Stimulated activated naive CD4-positive, alpha-beta T cell treated with Interleukin-2 at 50 U/mL for 16 hours (primary cell): Measurements from ENCODE around the gene GNB1.
A peak's percentile ranks its signal among the peaks of the same experiment; 100 is the strongest.
"Not testable (repeated sequence)": the region's sequence is repeated elsewhere in the genome, so short reads cannot be mapped to it uniquely, and the experiment has no call there.

Experiments used
- DNase-seq: peaks from one replicate; lab custom pipeline; 2025; lab: John Stamatoyannopoulos, UW

The GNB1 gene

GRCh38 chr1:1889847-1890505 lies 911 bp downstream of the GNB1 start:
- DNase-seq, result peak; percentile 42

DNA sequence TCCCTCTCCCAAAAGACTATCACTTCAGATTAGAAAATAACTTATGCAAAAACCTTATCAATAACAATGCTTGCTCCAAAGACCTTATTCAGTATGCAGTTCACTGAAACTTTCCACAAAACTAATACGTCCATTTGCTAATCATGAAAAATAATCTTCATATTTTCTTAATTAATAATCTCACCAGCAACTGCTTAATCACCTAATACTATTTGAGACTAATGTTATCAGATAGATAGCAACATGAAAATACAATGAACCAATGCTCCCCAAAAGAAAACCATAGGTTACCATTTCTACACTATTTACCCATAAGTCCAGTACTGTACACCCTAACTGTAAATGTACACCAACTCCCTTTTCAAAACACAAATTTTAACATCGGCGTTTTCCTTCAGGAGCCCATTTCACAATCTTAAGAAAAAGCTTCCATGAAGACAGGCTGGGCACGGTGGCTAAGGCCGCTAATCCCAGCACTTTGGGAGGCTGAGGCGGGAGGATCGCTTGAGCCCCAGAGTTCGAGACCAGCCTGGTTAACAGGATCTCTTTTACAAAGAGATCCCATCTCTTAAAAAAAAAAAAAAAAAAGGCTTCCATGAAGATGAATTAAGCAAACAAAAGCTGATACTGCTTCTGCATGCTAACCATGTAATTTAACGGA lies 1.7 kb downstream of the GNB1 start:
- no peak for DNase-seq

DNA sequence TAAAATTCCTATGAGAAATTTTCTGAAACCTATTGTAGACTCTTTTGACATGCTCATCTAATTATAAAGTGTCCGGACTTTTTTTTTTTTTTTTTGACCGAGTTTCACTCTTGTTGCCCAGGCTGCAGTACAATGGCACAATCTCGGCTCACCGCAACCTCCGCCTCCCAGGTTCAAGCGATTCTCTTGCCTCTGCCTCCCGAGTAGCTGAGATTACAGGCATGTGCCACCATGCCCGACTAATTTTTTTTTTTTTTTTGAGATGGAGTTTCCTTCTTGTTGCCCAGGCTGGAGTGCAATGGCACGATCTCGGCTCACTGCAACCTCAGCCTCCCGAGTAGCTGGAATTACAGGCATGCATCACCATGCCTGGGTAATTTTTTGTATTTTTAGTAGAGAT lies 7.0 kb downstream of the GNB1 start:
- not testable (repeated sequence) for DNase-seq

GRCh38 chr1:1883092-1883873 lies 7.6 kb downstream of the GNB1 start:
- DNase-seq, result no peak

DNA sequence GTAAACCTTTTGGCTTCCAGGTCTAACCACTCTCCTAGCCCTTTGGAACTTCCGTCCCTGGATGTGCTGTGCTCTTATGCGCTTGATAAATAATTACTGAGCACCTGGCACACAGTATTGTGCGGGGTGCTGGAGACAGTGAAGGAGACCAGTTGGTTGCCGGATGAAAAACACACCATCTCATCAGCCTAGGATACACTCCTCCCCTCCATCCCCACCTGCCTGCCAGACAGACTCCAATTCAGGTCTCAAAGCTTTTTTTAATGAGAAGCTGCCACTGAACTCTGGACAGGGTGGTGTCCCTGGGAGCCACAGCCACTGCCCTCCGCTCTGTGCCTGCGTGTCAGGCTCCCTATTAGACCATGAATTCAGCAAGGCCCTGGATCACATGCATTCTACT lies 9.2 kb downstream of the GNB1 start:
- DNase-seq, result no peak

GRCh38 chr1:1880617-1881312 lies 10.1 kb downstream of the GNB1 start:
- DNase-seq, result no peak

DNA sequence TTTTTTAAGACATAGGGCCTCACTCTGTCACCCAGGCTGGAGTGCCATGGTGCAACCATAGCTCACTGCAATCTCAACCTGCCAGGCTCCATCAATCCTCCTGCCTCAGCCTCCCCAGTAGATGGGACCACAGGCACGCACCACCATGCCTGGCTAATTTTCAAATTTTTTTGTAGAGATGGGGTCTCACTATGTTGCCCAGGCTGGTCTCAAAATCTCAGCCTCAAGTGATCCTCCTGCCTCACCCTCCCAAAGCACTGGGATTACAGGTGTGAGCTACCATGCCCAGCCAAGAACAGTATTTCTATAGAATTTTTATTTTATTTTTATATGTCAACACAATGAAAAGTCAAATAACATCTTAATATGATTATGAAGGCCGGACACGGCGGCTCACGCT lies 10.9 kb downstream of the GNB1 start:
- no peak for DNase-seq

- DNase-seq, result no peak
Observed at GRCh38 chr1:1877865-1878436, 12.9 kb downstream of the GNB1 start.

DNA sequence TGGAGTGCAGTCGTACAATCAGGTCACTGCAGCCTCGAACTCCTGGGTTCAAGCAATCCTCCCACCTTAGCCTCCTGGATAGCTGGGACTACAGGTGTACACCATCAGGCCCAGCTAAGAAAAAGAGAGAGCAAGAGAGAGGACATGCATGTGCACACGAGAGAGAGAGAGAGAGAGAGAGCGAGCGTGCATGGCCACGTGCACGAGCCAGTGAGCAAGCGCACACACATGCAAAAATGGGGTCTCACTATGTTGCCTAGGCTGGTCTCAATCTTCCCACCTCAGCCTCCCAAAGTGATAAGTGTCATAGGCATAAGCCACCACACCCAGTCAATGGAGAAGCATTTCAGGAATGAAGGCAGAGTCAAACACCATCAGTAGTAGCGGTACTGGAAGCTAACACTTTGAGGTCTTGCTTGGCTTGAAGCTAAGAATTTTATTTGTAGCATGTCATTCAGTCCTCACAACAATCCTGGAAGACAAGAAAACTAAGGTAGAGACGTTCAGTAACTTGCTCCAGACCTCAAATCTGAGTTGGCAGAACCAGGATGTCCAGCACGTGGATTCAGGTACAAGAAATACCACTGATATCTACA lies 14.5 kb downstream of the GNB1 start:
- DNase-seq, result no peak

GRCh38 chr1:1875932-1876331 lies 15.0 kb downstream of the GNB1 start:
- no peak for DNase-seq

- DNase-seq, result no peak
Observed at GRCh38 chr1:1874901-1875300, 16.0 kb downstream of the GNB1 start.

- no peak for DNase-seq
Observed at GRCh38 chr1:1873186-1873585, 17.7 kb downstream of the GNB1 start.

DNA sequence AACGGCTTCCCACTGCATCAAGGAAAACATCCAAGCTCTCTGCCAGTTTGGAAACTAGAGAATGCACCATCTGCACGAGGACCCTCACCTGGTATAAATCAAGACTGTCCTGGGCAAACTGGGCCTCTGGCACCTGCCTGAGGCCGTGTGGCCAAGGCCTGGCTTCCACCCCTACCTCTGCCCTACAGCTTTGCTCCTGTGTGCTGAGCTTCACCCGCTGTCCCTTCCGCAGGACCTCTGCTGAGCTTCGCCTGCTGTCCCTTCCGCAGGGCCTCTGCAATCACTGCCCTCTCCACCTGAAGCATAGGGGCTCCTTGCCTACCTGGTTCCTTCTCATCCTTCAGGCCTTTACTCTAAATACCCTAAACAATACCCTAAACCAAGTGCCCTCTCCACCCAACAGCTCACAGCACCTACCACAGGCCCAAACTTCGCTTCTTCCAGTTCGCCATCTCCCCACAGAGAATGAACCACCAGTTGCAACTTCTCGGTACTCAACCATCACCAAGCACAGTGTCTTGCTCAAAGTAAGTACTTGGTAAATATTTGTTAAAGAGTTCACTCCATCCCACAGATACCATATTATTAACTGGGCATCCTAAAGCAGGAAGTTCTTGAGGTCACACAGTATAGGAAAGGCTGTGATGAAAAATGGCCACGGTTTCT lies 18.4 kb downstream of the GNB1 start:
- DNase-seq, result no peak

DNA sequence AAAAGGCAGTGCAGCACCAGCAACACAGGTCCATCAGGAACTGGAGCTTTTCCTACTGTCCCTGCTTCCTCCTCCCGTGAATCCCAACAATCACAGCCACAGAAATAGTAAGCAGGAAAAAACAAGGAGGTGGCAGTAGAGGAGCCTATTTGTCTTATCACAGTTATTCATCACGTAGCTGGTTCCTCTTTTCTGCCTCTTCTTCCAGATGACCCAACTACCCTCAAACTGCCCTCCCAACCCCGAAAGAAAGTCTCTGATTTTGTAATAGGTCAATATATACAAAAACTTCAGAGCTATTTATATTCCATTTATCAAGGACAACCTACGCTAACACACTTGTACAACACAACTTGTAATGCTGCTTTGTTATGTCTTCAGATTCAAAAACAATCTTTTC lies 21.4 kb downstream of the GNB1 start:
- no peak for DNase-seq

- no peak for DNase-seq
Observed at GRCh38 chr1:1867164-1867563, 23.7 kb downstream of the GNB1 start.

GRCh38 chr1:1862905-1863547 lies 27.9 kb downstream of the GNB1 start:
- DNase-seq, result no peak

DNA sequence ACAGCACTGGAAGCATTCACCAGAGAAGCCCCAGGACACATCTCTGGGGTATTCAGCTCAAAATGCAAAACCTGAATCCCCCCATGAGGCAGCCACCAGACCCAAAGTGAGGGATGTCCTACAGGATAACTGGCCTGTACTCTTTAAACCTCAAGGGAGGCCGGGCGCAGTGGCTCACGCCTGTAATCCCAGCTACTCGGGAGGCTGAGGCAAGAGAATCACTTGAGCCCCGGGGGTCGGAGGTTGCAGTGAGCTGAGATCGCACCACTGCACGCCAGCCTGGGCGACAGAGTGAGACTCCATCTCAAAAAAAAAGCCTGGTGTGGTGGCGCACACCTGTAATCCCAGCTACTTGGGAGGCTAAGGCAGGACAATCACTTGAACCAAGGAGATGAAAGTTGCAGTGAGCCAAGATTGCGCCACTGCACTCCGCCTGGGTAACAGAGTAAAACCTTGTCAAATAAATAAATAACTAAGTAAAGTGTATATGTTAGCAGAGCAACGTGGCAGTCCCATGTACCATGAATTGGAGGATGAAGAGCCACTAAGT lies 29.1 kb downstream of the GNB1 start:
- DNase-seq, result not testable (repeated sequence)

DNA sequence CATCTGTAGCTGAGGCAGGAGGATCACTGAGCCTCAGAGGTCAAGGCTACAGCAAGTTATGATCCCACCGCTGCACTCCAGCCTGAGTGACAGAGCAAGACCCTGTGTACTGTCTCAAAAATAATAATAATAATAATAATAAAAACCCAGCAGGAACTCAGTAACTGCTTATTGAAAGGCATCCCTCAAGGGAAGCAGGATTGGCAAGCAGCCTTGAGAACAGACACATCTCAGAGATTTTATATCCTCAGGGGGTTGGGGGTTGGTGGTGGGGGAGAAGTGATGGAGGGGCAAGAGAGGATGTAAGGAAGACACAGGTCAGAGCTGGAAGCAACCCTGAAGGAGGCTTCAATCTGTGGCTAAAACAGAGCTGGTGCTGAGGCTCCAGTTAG lies 29.6 kb downstream of the GNB1 start:
- no peak for DNase-seq

GRCh38 chr1:1859970-1860697 lies 30.8 kb downstream of the GNB1 start:
- not testable (repeated sequence) for DNase-seq
